Stimulated activated CD4-positive, alpha-beta T cell treated with anti-CD3 and anti-CD28 coated beads, Interleukin-4, amount 100 ng/mL, for 1 hour (primary cell): ENCODE results near the gene IGF1R.

ENCODE experiments used
- DNase-seq: peaks from one replicate; pipeline ENCODE4 v3.0.0-alpha.2; 2020

IGF1R gene

DNA sequence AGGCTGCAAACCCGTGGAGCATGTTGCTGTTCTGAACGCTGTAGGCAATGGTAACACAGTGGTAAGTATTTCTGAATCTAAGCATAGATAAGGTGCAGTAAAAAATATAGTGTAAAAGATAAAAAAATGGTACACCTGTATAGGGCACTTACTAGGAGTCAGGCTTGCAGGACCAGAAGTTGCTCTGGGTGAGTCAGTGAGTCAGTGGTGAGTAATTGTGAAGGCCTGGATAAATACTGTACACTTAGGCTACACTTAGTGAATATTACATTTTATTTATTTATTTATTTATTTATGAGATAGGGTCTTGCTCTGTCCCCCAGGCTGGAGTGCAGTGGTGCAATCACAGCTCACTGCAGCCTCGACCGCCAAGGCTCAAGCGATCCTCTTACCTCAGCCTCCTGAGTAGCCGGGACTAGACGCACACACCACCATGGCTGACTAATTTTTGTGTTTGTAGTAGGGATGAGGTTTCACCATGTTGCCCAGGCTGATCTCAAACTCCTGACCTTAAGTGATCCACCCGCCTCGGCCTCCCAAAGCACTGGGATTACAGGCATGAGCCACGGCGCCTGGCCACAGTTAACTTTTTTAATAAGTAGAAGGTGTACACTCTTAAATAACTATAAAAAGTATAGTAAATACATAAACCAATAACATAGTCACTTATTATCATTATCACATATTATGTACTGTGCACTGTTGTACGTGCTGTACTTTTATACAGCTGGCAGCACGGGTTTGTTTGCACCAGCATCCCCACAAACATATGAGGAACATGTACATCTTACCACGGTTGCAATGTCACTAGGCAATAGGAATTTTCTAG lies 155.1 kb downstream of the IGF1R start:
- no peak for DNase-seq

DNA sequence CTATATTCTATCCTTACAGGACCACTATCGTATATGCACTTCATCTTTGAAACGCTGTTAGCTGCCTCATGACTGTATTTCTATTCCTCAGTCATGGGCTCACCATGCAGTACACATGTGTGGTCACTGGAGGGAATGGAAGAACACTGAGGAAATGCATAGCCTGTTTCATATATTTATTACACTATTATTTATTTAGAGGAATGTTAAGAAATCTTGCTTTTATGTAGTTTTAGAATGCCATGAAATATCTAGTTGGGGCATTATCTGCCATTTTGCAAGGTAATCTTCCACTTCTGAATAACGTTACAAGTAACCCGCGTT lies 155.7 kb downstream of the IGF1R start:
- DNase-seq = no peak

DNA sequence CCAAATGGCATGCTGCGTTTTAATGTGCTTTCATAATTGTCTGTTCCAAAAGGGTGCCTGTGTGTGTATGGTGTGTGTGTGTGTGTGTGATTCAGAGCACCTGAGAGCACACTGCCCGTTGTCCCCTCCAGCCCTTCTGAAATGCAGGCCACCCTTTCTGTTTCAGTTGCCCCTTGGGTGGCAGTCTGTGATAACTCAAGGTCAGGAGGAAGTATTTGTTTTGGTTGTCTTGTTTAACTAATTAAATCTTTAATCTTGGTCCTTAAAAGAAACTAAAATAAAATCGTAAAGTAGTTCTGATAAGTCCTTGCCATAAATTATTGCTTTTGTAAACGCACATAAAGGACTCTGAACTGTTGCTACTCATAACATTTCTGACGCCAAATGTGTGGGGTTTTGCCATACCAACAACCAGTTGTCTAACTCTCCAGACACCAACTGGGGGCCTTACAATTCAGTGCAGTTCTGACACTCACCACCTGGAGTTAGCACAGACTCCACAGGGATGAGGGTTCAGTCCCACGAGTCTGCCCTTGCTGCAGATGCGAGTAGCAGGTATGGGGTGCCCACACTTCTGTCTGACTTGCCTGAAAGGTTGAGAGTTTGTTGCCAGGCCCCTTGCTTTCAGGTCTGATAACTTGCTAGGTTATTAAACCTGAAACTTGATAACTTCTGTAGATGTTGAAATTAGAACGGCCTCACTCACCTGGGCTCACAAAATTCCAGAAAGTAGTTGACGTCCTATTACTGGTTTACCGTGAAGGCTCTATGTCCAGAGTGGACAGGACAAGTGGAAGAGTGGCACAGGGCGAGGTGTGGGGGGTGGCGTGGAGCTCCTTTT lies 157.3 kb downstream of the IGF1R start:
- no peak for DNase-seq

DNA sequence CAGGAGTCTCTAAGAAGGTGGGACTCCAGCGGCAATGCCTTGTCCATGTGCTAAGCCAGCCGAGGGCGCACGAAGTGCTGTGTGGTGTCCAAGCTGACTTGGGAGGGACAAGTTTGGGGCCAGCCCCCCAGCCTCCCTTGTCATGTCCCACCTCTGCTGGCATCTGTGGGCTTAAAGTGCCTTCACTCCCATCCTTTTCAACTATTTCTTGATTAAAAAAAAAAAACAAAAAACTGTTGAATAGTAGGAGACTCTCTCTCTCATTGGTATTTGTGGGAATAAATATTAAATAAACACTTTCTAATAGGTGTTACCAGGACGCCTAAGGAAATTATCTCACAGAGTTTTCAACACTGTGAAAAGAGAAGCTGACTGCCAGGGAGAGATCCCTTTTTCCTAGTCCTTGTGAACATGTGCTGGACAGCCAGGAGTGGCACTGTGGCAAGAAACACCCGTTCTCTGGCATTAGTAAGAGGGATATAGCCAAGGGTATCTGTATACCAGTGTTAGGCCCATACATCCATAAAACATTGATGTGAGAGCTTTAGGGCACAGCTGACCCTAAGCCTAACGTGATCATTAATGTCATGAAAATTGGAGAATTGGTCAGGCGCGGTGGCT lies 158.0 kb downstream of the IGF1R start:
- DNase-seq = no peak

DNA sequence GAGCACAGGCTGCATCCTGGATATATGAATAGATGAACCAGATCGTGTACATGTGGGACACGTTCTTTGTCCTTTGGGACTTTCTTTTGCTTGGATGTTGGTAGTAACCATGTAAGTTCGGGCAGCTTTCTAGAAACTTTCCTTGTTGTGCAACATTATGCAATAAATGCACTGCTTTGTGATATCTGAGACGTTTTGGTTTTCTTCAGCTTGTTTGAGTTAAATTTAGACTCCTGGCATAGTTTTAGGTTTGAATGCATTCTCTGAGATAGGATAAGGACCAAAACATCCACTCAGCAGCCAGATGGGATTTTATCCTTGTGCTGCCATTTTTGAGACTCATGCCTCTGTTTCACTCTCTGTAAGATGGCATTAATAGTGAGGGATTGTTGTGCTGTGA lies 158.9 kb downstream of the IGF1R start:
- no peak for DNase-seq

DNA sequence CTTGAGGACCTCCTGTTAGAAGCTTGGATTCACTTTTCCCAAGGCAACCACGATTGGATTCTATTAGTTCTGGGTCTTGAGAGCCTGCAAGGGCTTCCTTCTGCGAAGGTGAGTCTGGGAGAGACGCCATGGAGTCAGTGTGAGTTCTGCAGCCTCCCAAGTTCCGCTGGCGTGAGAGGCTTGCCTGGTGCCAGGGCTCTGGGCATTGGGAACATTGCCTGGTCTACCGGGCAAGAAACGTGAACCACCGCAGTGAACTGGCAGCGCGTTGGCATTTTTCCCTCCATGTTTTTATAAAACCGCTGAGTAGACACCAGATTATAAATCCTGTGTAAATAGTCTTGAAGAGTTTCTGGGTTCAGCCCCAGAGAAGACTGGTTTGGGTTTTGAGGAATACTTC lies 160.9 kb downstream of the IGF1R start:
- DNase-seq = no peak

- no peak for DNase-seq
These were observed 164.5 kb downstream of the IGF1R start for GRCh38 chr15:98812716-98813446.

DNA sequence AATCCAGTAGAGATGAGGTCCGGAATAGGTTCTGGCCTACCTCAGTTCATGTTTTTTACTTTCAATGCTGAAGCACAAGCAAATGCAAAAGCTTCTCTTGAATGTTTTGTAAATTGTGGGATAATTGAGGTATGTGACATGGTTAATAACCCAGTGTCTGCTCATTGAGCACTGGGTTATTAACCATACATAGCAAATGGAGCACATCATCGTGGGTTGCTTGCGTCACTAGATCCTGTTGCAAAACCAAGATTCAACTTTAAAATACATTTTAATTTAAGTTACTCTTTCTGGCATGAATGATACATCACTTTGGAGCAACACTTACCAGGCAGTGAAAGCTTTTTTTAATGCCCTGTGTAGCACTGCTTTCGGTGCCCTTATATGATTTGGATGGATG lies 165.6 kb downstream of the IGF1R start:
- DNase-seq = no peak

DNA sequence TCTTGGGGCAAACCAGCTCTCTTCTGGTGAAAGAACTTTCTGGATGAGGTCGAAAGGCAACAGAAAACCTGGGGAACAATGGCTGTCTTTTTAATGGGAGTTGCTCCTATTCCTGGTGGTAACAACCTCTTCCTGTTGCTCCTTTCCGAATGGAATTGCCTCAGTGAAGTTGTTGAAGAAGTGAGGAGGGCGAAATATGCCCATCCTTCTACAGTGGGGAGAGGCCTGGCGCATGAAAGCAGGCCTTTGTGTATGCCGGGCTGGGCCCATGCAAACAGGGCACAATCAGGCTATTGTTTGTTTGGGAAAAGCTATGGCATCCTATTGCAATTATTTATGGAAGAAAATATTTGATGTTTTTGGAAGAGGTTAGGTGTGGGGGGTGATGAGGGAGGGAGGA lies 166.9 kb downstream of the IGF1R start:
- no peak for DNase-seq

- DNase-seq = no peak
These were observed 169.4 kb downstream of the IGF1R start for GRCh38 chr15:98817745-98818144.

GRCh38 chr15:98823012-98823458 lies 174.7 kb downstream of the IGF1R start:
- no peak for DNase-seq

GRCh38 chr15:98823616-98824015 lies 175.3 kb downstream of the IGF1R start:
- DNase-seq = no peak

- no peak for DNase-seq
These were observed 176.3 kb downstream of the IGF1R start for GRCh38 chr15:98824595-98824994.

DNA sequence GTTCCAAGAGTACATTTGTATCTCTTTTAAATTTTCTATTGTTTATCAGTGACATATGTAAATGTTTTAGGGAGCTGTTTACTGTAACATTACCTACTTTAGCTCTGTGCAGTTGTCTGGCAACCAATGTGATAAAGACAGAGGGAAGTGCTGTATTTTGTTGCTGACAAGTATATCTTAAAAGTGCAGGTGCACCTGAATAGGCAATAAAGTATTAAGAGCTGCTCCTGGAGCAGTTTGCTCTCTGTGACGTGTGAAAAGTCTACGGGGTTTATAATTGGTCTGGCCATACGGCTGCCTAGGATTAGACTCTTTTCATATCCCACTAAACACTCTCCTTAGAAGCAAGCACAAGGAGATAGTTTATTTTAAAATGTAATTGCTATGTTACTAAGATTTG lies 178.3 kb downstream of the IGF1R start:
- no peak for DNase-seq

DNA sequence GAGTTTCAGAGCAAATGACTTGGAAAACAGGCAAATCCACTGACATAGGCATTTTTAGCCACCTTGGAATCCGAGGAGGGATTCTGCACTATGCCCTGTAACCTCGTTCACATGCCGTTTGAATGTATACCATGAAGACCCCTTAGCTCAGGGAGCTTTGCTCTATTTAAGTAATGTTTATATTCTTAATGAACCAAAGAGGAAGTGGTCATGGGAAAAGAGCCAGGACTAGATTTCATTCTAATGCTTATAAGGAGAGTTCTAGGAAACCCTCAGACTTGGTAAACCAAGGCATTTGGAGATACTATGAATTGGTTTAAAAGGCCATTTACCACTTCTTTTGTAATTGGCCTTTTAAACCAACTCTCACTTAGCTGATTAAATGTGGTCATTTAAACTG lies 178.9 kb downstream of the IGF1R start:
- DNase-seq = no peak

- DNase-seq = no peak
These were observed 181.8 kb downstream of the IGF1R start for GRCh38 chr15:98830034-98830634.

DNA sequence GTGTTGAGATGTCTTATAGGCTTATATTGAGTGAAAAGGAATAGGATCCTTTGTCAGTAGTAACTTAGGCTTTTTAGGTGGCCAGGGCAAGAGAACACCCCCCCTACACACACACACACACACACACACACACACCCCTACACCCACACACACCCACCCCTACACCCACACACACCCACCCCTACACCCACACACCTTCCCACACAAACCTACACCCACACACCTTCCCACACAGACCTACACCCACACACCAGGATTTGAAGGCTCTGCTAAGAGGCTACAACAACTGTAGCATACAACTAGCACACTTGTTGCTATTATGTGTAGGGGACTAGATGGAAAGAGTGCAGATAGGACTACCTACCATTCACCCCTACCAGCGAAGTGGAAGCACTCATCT lies 186.6 kb downstream of the IGF1R start:
- no peak for DNase-seq

DNA sequence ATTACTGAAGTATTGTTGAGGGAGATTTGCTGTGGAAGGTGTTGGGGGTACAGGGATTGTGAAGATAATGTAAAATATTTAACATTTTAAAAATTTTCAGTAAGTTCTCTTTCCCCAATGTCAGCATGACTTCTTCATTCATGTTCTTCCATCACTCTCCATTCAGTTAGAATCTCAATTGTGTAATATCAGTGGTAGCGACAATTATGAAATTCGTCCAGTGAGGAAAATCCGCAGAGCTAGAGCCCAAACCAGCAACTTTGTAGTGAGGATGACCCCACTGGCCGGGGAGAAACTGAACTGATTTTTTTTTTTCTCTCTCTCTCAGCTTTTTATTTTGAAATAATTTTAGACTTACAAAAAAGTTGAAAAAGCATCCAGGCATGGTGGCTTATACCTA lies 187.5 kb downstream of the IGF1R start:
- no peak for DNase-seq

GRCh38 chr15:98838387-98839259 lies 190.3 kb downstream of the IGF1R start:
- DNase-seq = no peak

GRCh38 chr15:98840053-98840452 lies 191.7 kb downstream of the IGF1R start:
- DNase-seq = no peak

- no peak for DNase-seq
These were observed 193.2 kb downstream of the IGF1R start for GRCh38 chr15:98841419-98841970.
